HG02870 (cell line): Measurements from ENCODE around the gene GAS2L2.
"Not testable (repeated sequence)": the region's sequence is repeated elsewhere in the genome, so short reads cannot be mapped to it uniquely, and the experiment has no call there.

Experiments used
- ATAC-seq: cut with Tn5 transposase; IDR thresholded peaks from one replicate; pipeline ENCODE4 v1.9.1; 2021; ENCODE audit warnings: mild to moderate bottlenecking, moderate library complexity; ENCODE audit not compliant: unreplicated experiment

The GAS2L2 gene

DNA sequence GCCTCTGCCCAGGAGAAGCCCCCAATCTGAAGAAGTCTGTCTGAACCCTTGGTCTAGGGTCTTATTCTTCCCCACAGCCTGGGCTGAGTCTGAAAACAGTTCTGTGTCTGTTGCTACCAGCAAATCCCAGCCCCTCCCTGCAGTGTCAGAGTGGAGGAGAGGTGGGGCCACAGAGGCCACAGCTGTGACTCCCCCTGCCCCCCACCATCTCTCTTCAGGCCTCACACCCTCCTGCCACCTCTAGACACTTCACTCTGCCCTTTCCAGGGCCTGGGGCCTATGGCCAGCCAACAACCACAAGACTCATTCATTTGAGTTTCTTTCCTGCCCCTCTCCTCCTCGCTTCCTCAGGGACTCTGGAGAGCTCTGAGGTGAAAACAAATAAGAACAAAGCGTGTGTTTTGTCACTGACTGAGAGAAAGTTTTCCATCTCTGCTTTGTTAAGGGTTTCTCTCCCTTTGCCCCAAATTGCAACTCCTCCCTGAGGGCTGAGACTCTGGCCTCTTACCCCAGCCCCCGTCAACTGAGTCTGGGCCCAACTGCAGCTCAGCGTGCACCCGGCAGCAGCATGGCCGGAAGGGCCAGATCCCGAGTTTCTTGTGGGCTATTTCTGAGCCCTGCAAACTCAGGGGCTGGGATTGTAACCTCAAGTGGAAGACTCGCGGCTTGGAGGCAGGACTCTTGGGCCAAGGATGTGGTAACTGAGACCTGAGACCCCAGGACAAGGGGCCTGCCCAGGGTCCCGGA, 20.8 kb upstream of the GAS2L2 start:
- no peak for ATAC-seq

DNA sequence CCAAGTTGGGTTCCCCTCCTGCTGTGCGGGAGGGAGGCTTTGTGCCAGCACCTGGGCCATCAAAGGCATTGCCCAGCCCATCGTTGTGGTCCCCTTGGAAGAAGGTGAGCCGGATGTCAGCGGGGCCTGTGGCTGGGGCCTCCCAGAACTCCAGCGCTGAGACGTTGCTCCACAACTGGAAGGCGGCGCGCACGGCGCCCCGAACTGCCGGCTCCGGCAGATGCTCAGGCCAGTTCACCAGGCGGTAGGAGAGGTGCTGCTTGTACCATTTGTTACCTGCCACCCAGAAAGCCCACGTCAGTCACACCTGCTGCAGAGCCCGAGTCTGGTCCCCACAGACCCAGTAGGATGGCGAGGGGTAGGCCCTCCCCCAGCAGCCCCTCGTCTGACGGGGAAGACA, 20.1 kb upstream of the GAS2L2 start:
- ATAC-seq, result no peak

DNA sequence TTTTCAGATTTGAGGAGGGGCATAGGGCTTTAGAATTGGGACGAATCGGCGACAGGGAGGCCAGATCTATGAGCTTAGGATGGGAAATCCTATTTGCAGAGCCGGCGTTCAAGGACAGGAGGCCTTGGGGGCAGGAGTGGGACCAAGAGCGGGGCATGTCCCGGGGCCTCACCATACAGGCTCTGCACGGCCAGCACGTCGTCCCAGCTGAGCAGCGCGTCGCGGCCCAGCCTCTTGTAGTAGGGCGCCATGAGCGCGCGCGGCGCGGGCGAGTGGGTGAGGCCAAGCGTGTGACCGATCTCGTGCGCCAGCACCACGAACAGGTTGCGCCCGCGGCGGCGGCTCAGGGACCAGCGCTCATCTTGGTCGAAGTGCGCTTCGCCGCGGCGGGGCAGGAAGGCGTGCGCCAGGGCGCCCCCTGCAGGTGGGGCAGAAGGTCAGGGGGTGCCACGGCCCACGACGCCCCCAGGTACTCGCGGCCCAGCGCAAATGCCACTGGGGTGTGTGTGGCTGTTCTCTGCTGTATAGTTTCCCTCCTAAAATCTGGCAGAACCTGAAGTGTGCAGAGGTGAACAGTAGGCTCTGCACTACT, 17.0 kb upstream of the GAS2L2 start:
- ATAC-seq, result no peak

GRCh38 chr17:35768797-35769196, 15.8 kb upstream of the GAS2L2 start:
- ATAC-seq, result no peak

DNA sequence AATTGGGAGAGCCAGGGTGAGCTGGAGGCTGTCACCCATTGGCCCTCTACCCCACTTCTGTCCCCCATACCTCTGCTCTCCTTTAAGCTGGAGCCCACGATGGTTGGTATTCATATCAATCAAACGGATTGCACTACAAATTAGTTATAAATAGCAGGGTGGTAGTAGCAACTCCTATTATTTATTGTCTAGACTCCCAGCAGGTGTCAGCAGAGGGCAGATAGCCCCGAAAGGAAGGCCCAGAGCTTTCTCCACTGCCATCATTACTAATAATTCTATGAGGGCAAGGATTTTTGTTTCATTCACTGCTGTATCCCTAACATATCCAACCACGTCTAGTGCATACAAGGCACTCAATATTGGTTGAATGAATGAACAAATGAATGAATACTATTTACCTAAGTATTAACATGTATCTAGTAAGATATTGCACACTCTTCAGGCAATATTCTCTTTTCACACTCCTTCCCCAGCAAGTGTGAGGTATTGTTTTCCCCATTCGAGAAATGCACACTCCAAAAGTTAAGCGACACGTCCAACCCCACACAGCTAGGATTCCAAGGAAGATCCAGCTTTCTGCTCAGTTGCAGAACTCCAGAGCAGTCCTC, 14.0 kb upstream of the GAS2L2 start:
- no peak for ATAC-seq

DNA sequence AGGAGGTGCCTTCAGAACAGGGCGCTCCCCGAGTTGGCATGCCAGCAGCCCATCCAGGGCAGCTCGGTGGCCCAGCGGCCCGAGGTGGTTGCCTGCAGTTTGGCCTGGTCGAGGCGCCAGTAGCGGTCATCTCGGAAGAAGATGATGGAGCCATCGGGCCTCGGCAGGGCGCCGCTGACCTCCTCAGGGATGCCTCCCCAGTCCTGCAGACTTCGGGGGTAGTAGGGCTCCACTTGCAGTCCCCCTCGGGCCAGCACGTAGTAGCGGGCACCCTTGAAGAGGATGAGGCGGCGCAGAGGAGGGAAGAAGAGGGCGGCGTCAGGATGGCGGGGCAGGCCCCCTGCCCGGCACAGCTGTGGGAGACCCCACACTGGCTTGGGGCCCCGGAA, 13.4 kb upstream of the GAS2L2 start:
- no peak for ATAC-seq

DNA sequence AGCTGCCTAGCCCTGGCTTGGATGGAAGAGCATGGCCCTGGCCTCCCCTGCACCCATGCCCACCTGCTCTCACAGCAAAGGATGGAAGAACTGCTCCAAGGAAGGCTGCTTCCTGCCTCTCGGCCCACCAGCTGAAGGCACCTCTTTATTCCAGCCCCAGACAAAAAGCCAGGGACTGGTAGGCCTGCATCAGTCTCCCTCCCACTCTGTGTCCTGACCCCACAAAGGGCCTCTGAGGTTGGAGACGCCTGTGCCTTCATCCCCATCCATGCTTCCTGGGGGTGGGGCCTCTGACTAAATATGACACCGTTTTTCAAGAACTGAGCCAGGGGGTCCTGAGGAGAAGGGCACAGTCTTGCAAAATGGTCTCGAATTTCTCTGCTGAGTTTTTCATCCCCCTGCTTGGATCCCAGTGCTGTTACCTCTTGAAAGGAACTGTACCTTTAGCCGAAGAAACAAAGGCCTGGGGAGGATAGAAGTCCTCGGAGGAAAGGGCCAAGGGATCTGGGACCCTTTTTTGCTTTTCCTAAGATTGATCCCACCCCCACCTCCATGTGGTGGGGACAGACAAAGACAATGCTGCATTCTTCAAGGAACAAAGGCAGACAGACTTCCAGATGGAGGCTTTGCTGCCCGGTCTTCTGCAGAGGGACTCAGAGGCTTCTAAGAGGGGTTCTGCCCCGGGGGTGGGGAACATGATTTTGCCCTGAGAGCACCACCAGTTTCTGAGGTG, 12.9 kb upstream of the GAS2L2 start:
- ATAC-seq, result no peak

DNA sequence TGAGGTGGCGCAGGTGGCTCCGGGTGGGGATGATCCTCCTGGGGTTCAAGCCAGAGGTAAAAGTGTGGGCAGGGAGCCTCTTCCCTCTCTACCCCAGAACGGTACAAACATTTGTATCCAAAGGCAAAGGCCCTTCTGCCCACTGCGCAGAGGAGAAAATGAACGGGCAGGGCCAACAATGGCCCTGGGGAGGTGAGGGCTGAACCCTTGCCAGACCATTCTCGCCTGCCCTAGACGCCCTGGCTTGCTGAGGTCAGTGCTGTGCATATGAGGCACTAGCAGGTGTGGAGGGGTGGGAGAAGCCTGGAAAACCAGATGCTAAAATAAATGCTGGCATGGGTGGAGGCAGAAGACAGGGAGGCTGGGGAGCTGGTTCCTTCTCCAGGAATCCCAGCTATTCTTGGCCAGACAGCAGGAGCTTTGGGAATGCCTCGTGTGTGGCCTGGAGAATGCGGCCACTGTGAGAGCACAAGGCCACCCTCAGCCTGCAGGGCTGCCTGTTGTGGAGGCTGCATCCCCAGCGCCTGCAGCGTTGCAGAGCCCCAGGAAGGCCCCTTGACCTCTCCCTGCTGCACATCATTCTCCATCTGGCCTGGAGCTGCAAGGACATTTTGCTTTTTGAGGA, 12.2 kb upstream of the GAS2L2 start:
- no peak for ATAC-seq

DNA sequence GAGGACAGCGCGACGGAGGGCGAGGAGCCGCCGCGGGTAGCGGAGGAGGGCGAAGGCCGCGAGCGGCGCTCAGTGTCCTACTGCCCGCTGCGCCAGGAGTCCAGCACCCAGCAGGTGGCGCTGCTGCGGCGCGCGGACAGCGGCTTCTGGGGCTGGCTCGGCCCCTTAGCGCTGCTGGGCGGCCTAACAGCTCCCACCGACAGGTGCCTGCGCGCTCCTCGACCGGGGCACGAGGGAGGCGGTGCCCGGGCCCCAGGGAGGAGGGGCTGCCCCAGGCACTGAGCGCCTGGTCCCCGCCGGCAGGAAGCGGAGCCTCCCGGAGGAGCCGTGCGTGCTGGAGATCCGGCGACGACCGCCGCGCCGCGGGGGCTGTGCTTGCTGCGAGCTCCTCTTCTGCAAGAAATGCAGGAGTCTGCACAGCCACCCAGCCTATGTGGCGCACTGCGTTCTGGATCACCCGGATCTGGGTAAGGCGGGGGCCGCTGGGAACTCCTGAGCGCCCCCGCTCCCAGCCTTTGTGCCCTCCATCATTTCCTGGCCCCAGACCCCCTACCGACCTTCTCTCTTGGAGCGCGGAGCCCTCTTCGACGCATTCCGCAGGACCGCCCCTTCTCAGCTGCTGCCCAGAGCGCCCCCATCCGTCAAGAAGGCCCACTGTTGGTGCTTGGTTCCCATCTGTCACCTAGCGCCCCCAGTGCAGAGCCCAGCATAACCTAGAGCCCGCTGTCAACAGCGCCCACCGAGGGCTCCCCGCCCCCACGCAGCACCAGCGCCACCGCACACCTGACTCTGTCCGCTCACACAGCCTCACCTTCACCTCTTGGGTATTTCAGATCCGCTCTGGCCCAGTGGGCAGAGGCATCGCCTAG, 11.3 kb upstream of the GAS2L2 start:
- ATAC-seq, result peak; percentile 76

DNA sequence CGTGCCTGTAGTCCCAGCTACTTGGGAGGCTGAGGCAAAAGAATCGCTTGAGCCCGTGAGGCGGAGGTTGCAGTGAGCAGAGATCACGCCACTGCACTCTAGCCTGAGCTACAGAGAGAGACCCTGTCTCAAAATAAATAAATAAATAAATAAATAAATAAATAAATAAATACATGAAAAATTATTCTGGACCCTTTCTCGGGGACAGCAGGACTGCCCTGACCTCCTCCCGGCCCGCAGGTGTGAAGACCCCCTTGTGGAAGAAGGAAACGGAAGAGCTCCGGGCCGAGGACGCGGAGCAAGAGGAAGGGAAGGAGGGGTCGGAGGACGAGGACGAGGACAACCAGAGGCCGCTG, 10.7 kb upstream of the GAS2L2 start:
- no peak for ATAC-seq

DNA sequence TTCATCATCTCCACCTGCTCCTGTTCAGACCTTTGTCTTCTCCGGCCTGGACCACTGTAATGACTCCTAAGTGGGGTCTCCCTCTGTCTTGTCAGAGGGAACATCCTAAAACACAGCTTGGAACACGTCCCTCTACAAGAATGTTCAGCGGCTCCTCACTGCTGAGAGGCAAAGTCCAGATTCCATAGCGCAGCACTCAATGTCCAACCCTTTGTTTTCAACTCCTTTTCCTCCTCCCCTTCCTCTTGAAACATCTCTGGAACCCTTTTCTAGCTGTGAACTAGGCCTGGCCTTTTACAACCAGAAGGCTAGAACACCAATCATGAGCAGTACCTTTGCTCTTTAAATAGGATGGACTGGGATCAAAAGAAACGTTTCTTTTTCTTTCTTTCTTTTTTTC, 8.6 kb upstream of the GAS2L2 start:
- no peak for ATAC-seq

DNA sequence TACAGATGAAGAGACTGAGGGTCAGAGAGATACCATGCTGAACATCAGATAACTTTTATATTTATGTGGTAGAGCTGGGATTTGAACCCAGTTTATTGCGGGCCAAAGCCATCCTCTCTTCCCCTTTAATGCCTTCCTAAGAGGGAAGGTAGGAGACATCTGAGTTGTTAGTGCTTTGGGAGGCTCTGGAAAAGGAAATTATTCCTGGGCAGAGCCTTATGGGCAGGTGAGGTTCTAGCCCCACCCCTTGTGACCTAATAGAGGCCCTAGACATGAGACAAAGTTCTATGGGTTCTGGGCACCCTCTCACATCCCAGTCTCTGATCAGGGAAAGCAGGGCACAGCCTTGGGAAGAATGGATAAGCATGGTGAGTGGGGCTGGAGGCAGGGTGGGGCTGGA, 7.5 kb upstream of the GAS2L2 start, which contains the start of gene C17orf50:
Gene C17orf50, plus strand, starts transcription at position 301 of the 400 bp plus-strand sequence. Its CDS starts 55 bp downstream, at position 356.
- ATAC-seq, result no peak

GRCh38 chr17:35757243-35757642, 4.2 kb upstream of the GAS2L2 start:
- ATAC-seq, result no peak

DNA sequence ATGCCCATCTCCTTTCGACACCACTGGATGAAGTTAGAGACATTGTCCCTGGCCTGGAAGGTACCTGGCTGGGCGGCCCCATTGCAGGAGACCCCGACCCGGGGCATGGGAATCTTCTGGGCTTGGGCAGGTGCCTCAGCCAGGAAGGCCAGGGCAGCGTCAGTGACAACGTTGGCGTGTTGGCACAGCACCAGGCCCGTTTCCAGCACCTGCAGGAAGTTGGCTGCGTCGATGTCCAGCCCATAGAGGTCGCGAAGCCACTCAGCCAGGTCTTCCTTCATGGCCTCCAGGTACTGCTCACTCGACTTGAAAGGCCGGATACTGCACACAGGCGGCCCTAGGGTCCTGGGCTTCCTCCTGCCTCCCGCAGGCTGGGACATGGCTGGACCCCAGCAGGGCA, 568 bp downstream of the GAS2L2 start:
- ATAC-seq, result no peak

DNA sequence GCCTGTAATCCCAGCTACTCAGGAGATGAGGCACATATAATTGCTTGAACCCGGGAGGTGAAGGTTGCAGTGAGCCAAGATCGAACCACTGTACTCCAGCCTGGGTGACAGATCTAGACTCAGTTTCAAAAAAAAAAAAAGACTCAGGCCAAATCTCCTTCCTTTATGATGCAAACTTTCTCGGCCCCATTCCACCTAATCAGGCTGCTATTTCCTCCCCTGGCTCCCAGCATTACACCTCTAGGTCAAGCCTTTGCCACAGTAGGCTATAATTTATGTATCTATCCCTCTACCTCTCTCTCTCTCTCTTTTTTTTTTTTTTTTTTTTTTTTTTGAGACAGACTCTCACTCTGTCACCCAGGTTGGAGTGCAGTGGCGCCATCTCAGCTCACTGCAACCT, 1.5 kb downstream of the GAS2L2 start:
- ATAC-seq, result not testable (repeated sequence)

GRCh38 chr17:35750526-35751395, 2.3 kb downstream of the GAS2L2 start:
- no peak for ATAC-seq

GRCh38 chr17:35749560-35750412, 3.3 kb downstream of the GAS2L2 start:
- no peak for ATAC-seq

DNA sequence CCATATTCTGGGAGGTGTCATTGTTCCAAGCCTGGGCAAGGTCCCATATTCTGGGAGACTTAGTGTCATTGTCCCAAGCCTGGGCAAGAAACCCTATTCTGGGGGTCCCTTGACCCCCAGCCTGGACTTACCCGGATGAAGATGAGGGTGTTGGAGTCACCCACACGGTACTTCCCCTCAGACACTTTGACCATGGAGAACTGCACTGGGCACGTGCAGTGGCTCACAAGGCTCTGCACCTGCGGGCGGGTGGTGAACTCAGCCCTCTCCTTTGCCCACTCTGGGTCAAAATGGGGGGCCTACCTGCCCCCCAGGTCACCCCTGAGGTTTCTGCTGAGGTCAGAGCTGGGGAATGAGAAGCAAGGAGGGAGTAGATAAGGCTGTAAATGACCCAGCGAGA, 4.1 kb downstream of the GAS2L2 start:
- no peak for ATAC-seq
